GM19468 (cell line): Measurements from ENCODE around the gene CTAGE6.
"Not testable (repeated sequence)": the region's sequence is repeated elsewhere in the genome, so short reads cannot be mapped to it uniquely, and the experiment has no call there.

Source experiments
- ATAC-seq: cut with Tn5 transposase; IDR thresholded peaks from one replicate; pipeline ENCODE4 v1.9.1; 2021; ENCODE audit warnings: mild to moderate bottlenecking, moderate library complexity, moderate number of reproducible peaks; ENCODE audit not compliant: unreplicated experiment; ENCODE audit errors: extremely low read depth

The CTAGE6 gene

DNA sequence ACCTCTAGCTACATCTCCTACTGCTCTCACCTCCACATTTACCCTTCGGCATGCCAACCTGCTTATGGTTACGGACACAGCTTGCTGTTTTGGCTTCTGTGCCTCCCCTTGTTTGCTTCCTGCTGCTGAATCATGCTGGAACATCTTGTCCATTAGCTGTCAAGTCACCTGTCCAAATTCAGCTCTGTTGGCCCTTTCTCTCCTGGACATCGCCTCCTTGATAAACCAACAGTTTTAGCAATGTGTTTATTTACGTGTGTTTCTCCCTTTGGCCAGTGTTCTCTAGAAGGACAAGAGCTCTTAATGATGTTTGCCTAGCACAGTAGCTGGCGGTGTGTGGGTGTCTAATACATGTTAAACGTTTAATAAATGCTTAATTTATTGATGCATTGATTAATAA is 31.4 kb downstream of the CTAGE6 start:
- ATAC-seq: not testable (repeated sequence)

DNA sequence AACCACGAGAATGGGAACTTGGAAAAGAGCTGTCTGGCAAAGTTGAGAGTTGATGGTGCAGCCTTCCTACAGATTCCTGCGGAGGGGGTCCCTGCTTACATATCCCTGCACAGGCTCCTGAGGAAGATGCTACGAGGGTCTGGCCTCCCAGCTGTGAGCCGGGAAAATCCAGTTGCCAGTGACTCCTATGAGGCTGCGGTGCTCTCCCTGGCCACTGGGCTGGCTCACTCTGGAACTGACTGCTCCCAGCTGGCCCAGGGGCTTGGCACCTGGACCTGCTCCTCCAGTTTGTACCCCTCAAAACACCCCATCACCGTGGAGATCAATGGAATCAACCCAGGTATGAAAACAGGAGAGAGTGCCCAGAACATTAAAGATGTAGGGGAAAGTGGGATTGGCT is 37.2 kb downstream of the CTAGE6 start:
- not testable (repeated sequence) for ATAC-seq

DNA sequence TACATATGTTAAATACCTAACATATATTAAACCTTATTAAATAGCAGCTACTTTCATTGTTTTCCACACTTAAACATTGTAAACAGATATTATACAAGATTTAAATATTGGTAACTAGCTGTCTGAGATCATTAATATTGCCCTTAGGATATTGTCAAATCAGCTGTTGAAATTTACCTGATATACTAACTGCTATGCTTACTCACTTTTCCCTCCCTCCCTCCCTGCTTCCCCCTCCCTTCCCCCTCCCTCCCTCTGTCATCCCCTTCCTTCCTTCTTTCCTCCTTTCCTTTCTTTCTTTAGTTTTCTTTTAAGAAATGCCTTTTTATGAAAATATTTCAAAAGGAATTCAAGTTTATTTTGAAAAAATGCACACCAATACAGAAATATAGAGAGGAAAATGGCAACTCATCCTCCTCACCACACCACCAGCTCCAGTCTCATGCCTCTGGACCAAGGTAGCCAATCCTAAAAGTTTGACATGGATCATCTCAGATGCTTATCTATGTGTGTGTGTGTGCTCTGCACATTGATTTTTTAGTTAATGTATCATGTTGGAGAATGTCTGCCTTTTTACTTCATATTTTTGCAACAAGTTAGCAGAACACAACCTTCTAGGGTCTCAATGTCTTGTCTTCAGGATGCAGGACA is 41.8 kb downstream of the CTAGE6 start:
- not testable (repeated sequence) for ATAC-seq

GRCh38 chr7:143714581-143715454 is 42.7 kb downstream of the CTAGE6 start:
- not testable (repeated sequence) for ATAC-seq

- ATAC-seq: not testable (repeated sequence)
Measured at GRCh38 chr7:143712381-143712780, 45.1 kb downstream of the CTAGE6 start.

GRCh38 chr7:143711727-143712324 is 45.7 kb downstream of the CTAGE6 start:
- ATAC-seq: not testable (repeated sequence)

- not testable (repeated sequence) for ATAC-seq
Measured at GRCh38 chr7:143709895-143710294, 47.6 kb downstream of the CTAGE6 start.
